IMR-90 (cell line): ENCODE results near the gene LAMC2. TPM values are rescaled to one million over a fixed set of nuclear protein-coding genes. Genes with fewer than 3 reads are reported as not detected.

Experiments
- ATAC-seq: fragments of 200-7000 bp; cut with Tn5 transposase; 2 replicates; pipeline ENCODE4 v1.9.1; 2020; ENCODE audit warnings: low read depth, mild to moderate bottlenecking, moderate library complexity
- BruUV-seq: library from RNA; stranded (reverse); fragments of 400-500 nt; replicated peaks from 2 replicates; lab custom pipeline; 2021; lab: Mats Ljungman, UMichigan
- CTCF ChIA-PET: fragments of 300-600 bp; formaldehyde crosslinking; extraction: SDS; loops from one replicate; lab custom pipeline; 2021; ENCODE audit warnings: antibody characterized with exemption; lab: Yijun Ruan, JAX
- POLR2A ChIA-PET: fragments of 300-600 bp; sonication (Branson Sonifier 250); formaldehyde crosslinking; loops from one replicate; lab custom pipeline; 2022; ENCODE audit warnings: antibody characterized with exemption; ENCODE audit not compliant: unreplicated experiment; lab: Charles Lee
- DNase-seq: peaks from one replicate; pipeline ENCODE4 v3.0.0; 2013
- H2AFZ ChIP-seq: replicated peaks from 2 replicates; pipeline ENCODE3; 2013; ENCODE audit warnings: low read length, mild to moderate bottlenecking; ENCODE audit not compliant: poor library complexity
- H2AK5ac ChIP-seq: 2 replicates; pipeline ENCODE4 v1.6.1; 2013; ENCODE audit warnings: low read depth, low read length, inconsistent platforms
- H2AK9ac ChIP-seq: replicated peaks from 2 replicates; pipeline ENCODE3; 2013; ENCODE audit warnings: mild to moderate bottlenecking, low read depth, low read length, moderate library complexity; ENCODE audit not compliant: poor library complexity
- H2BK120ac ChIP-seq: 2 replicates; pipeline ENCODE4 v1.6.1; 2013; ENCODE audit warnings: low read depth, low read length, inconsistent platforms
- H2BK15ac ChIP-seq: 3 replicates; pipeline ENCODE4 v1.6.1; 2013; ENCODE audit warnings: low read depth, low read length, inconsistent platforms
- H2BK20ac ChIP-seq: 2 replicates; pipeline ENCODE4 v1.6.1; 2013; ENCODE audit warnings: low read depth, mild to moderate bottlenecking, inconsistent platforms, low read length, moderate library complexity
- H2BK5ac ChIP-seq: 2 replicates; pipeline ENCODE4 v1.6.1; 2013; ENCODE audit warnings: mild to moderate bottlenecking, low read depth, low read length, inconsistent platforms; ENCODE audit not compliant: poor library complexity, severe bottlenecking
- H3K14ac ChIP-seq: replicated peaks from 2 replicates; pipeline ENCODE4 v1.6.1; 2013; ENCODE audit warnings: low read depth, low read length, inconsistent platforms
- H3K18ac ChIP-seq: 2 replicates; pipeline ENCODE4 v1.6.1; 2013; ENCODE audit warnings: low read depth, low read length, control low read depth
- H3K23ac ChIP-seq: 2 replicates; pipeline ENCODE4 v1.6.1; 2013; ENCODE audit warnings: low read depth, low read length, inconsistent platforms
- H3K27ac ChIP-seq: 2 replicates; pipeline ENCODE4 v1.5.1; 2013; ENCODE audit warnings: mild to moderate bottlenecking, control low read depth, low read length; ENCODE audit not compliant: insufficient read depth
- H3K27me3 ChIP-seq: 2 replicates; pipeline ENCODE4 v1.6.1; 2013; ENCODE audit warnings: low read length; ENCODE audit not compliant: control insufficient read depth, insufficient read depth
- H3K36me3 ChIP-seq: 2 replicates; pipeline ENCODE4 v1.6.1; 2013; ENCODE audit warnings: low read length, mixed read lengths; ENCODE audit not compliant: control insufficient read depth, insufficient read depth
- H3K4ac ChIP-seq: 2 replicates; pipeline ENCODE4 v1.6.1; 2013; ENCODE audit warnings: low read depth, low read length, inconsistent platforms
- H3K4me1 ChIP-seq: 2 replicates; pipeline ENCODE4 v1.6.1; 2013; ENCODE audit warnings: low read length, mixed read lengths; ENCODE audit not compliant: control insufficient read depth, insufficient read depth
- H3K4me2 ChIP-seq: 2 replicates; pipeline ENCODE4 v1.6.1; 2013; ENCODE audit warnings: low read depth, mild to moderate bottlenecking, control low read depth, low read length, moderate library complexity
- H3K4me3 ChIP-seq: 2 replicates; pipeline ENCODE4 v1.5.1; 2013; ENCODE audit warnings: low read depth, mild to moderate bottlenecking, control low read depth, low read length, moderate library complexity; ENCODE audit not compliant: insufficient read depth
- H3K56ac ChIP-seq: 2 replicates; pipeline ENCODE4 v1.6.1; 2013; ENCODE audit warnings: low read length, inconsistent platforms; ENCODE audit not compliant: insufficient read depth; ENCODE audit errors: extremely low read depth
- H3K79me1 ChIP-seq, 2 experiments: 2 replicates each; pipeline ENCODE4 v1.6.1; 2013; ENCODE audit warnings: low read length in 2 of 2, inconsistent platforms in 1 of 2, low read depth in 1 of 2
- H3K9ac ChIP-seq: 2 replicates; pipeline ENCODE4 v1.6.1; 2013; ENCODE audit warnings: low read depth, low read length, control low read depth
- H3K9me1 ChIP-seq: 2 replicates; pipeline ENCODE4 v1.6.1; 2013; ENCODE audit warnings: low read length, inconsistent platforms; ENCODE audit not compliant: insufficient read depth
- H3K9me3 ChIP-seq: 2 replicates; pipeline ENCODE4 v1.6.1; 2013; ENCODE audit warnings: low read length; ENCODE audit not compliant: control insufficient read depth, insufficient read depth
- H4K20me1 ChIP-seq: 2 replicates; pipeline ENCODE4 v1.6.1; 2013; ENCODE audit warnings: low read length, inconsistent platforms; ENCODE audit not compliant: insufficient read depth
- H4K5ac ChIP-seq: 2 replicates; pipeline ENCODE4 v1.6.1; 2013; ENCODE audit warnings: mild to moderate bottlenecking, low read depth, low read length, control low read depth
- H4K8ac ChIP-seq, 2 experiments: 2 replicates each; pipeline ENCODE4 v1.6.1; 2013; ENCODE audit warnings: low read depth in 2 of 2, low read length in 2 of 2, control low read depth in 1 of 2, inconsistent platforms in 1 of 2
- H4K91ac ChIP-seq: 2 replicates; pipeline ENCODE4 v1.6.1; 2013; ENCODE audit warnings: low read depth, low read length, inconsistent platforms; ENCODE audit not compliant: insufficient read depth
- BHLHE40 ChIP-seq: fragments of 150-350 bp; IDR thresholded peaks from 2 replicates; pipeline ENCODE4 v1.6.1; 2016; ENCODE audit warnings: mild to moderate bottlenecking, low read depth, low read length
- CEBPB ChIP-seq: IDR thresholded peaks from 2 replicates; pipeline ENCODE4 v1.6.1; 2012; ENCODE audit warnings: low read depth, low read length, improper control_type of control experiment
- CHD1 ChIP-seq: IDR thresholded peaks from 2 replicates; pipeline ENCODE4 v1.6.1; 2012; ENCODE audit warnings: low read depth, low read length, improper control_type of control experiment
- CTCF ChIP-seq: conservative IDR thresholded peaks from 2 replicates; pipeline ENCODE4 v1.5.1; 2012; ENCODE audit warnings: mild to moderate bottlenecking, low read depth, low read length, improper control_type of control experiment
- FOS ChIP-seq: fragments of 150-350 bp; IDR thresholded peaks from 2 replicates; pipeline ENCODE4 v1.6.1; 2016; ENCODE audit warnings: low read depth, low read length
- MAFK ChIP-seq: IDR thresholded peaks from 2 replicates; pipeline ENCODE4 v1.6.1; 2012; ENCODE audit warnings: low read depth, low read length, improper control_type of control experiment
- MAZ ChIP-seq: IDR thresholded peaks from 2 replicates; pipeline ENCODE4 v1.6.1; 2012; ENCODE audit warnings: low read depth, mild to moderate bottlenecking, low read length, improper control_type of control experiment, moderate library complexity, borderline replicate concordance
- MXI1 ChIP-seq: IDR thresholded peaks from 2 replicates; pipeline ENCODE4 v1.6.1; 2012; ENCODE audit warnings: low read depth, mild to moderate bottlenecking, low read length, moderate library complexity, borderline replicate concordance
- NFE2L2 ChIP-seq: fragments of 150-350 bp; IDR thresholded peaks from 2 replicates; pipeline ENCODE4 v1.6.1; 2016; ENCODE audit warnings: low read depth, mild to moderate bottlenecking, low read length
- POLR2A ChIP-seq: IDR thresholded peaks from 2 replicates; pipeline ENCODE4 v1.6.1; 2012; ENCODE audit warnings: mild to moderate bottlenecking, low read depth, low read length
- RAD21 ChIP-seq: IDR thresholded peaks from 2 replicates; pipeline ENCODE4 v1.6.1; 2012; ENCODE audit warnings: low read length, improper control_type of control experiment
- RCOR1 ChIP-seq: IDR thresholded peaks from 2 replicates; pipeline ENCODE4 v1.6.1; 2012; ENCODE audit warnings: mild to moderate bottlenecking, low read length, improper control_type of control experiment; ENCODE audit not compliant: insufficient replicate concordance
- RFX5 ChIP-seq: IDR thresholded peaks from 2 replicates; pipeline ENCODE4 v1.8.0; 2012; ENCODE audit warnings: low read depth, mild to moderate bottlenecking, low read length, moderate library complexity
- SMC3 ChIP-seq: fragments of 150-350 bp; IDR thresholded peaks from 2 replicates; pipeline ENCODE4 v1.6.1; 2016; ENCODE audit warnings: low read depth, mild to moderate bottlenecking, antibody characterized with exemption, low read length, moderate library complexity
- USF2 ChIP-seq: fragments of 150-350 bp; IDR thresholded peaks from 2 replicates; pipeline ENCODE4 v1.6.1; 2017; ENCODE audit warnings: mild to moderate bottlenecking, antibody characterized with exemption, low read length, low read depth
- WGBS, 2 experiments: methylation state at CpG; one replicate each; pipeline versions ENCODE4 v1.1.5 to v1.1.7; 2013; ENCODE audit warnings: missing lambda C conversion rate in 2 of 2; ENCODE audit not compliant: insufficient read length in 1 of 2; ENCODE audit errors: extremely low coverage in 2 of 2; 5-methylcytosine and 5-hydroxymethylcytosine counted together
- dilution Hi-C: fragments of 300-500 bp; cut with HindIII; formaldehyde crosslinking; loops from one replicate; pipeline ENCODE4 v1.14.3; 2018; ENCODE audit warnings: low sequenced_read_pairs; ENCODE audit not compliant: unreplicated experiment
- in situ Hi-C: fragments of 300-500 bp; cut with MboI; formaldehyde crosslinking; loops from 3 replicates; pipeline ENCODE4 v1.14.3; 2019; ENCODE audit warnings: low sequenced_read_pairs, inconsistent platforms, mixed read lengths
- intact Hi-C: fragments of 100-400 bp; cut with micrococcal nuclease; formaldehyde crosslinking; loops from 2 replicates; pipeline ENCODE4 v1.10.0; 2022
- polyA plus RNA-seq, 3 experiments: library from polyadenylated mRNA; depleted of rRNA; stranded (reverse); fragments of >200 nt; gene quantifications; 2 replicates each; pipeline ENCODE4 v1.2.3, GENCODE V29; 2012; ENCODE audit warnings: low replicate concordance in 1 of 3
- total RNA-seq: library from RNA; depleted of rRNA; stranded (reverse); fragments of >200 nt; gene quantifications from 2 replicates; pipeline ENCODE4 v1.2.3, GENCODE V29; 2012
- TF ChIP-seq, protein P1 (sequence below): fragments of 150-350 bp; IDR thresholded peaks from 2 replicates; pipeline ENCODE4 v1.6.1; 2016; ENCODE audit warnings: low read depth, mild to moderate bottlenecking, low read length, moderate library complexity, borderline replicate concordance

The LAMC2 gene
- total and polyA plus RNA-seq, 2 of the 4 experiments (the other 2 are of a cell fraction) = 2.3 to 2.8 TPM

GRCh38 chr1:183191833-183192232, 5.8 kb downstream of the LAMC2 start:
- dilution Hi-C loops = no loop called here
- CTCF ChIA-PET = interaction anchor here (0.6 to 0.7 kb wide), 2 partner anchors 11 to 67 kb away, joined by 3 read pairs; no protein-coding TSS in a partner anchor
- Histone ChIP-seq H2BK15ac (no peak overlapping the region), H3K79me1 (no peaks in the 10 kb centered on the region), H3K9me3 (no peaks in the 10 kb centered on the region), H2BK5ac (no peak overlapping the region), H2BK120ac (no peak overlapping the region; the same call in 1 of the 2 replicates), H3K27ac (no peak overlapping the region), H3K18ac (no peak overlapping the region), H3K4me2 (no peak overlapping the region), H2AK9ac (no peak overlapping the region), H3K9me1 (peaks cover 4% of the 10 kb centered on the region; the same call in 1 of the 2 replicates), H3K9ac (no peak overlapping the region), H4K5ac (no peak overlapping the region), H3K4me1 (peaks cover 7% of the 10 kb centered on the region), H4K20me1 (no peaks in the 10 kb centered on the region), H3K36me3 (no peaks in the 10 kb centered on the region), H2AK5ac (no peak overlapping the region), H4K91ac (no peak overlapping the region), H4K8ac (no peak overlapping the region), H2AFZ (no peak overlapping the region), H3K4me3 (no peak overlapping the region), H3K23ac (no peak overlapping the region), H3K56ac (no peak overlapping the region), H3K14ac (no peak overlapping the region), H2BK20ac (no peak overlapping the region), H3K4ac (no peak overlapping the region), H3K27me3 (no peaks in the 10 kb centered on the region)
- ATAC-seq = peak; percentile 79
- WGBS, 2 experiments = no CpG with 5 or more reads among the region's 1 CpG
- TF ChIP-seq RCOR1 = no peak
- TF ChIP-seq RFX5 = no peak
- no peak for TF ChIP-seq NFE2L2
- TF ChIP-seq CTCF = no peak
- TF ChIP-seq SMC3 = no peak
- TF ChIP-seq, protein P1, sequence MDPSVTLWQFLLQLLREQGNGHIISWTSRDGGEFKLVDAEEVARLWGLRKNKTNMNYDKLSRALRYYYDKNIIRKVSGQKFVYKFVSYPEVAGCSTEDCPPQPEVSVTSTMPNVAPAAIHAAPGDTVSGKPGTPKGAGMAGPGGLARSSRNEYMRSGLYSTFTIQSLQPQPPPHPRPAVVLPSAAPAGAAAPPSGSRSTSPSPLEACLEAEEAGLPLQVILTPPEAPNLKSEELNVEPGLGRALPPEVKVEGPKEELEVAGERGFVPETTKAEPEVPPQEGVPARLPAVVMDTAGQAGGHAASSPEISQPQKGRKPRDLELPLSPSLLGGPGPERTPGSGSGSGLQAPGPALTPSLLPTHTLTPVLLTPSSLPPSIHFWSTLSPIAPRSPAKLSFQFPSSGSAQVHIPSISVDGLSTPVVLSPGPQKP = no peak
- TF ChIP-seq MAZ = no peak
- TF ChIP-seq BHLHE40 = no peak
- TF ChIP-seq POLR2A = no peak
- TF ChIP-seq MXI1 = no peak
- 0 out of 2 replicates have a peak, but pooled peaks have one; percentile 0 for TF ChIP-seq RAD21
- no peak for TF ChIP-seq CHD1
- TF ChIP-seq CEBPB = peak; percentile 82
- no peak for TF ChIP-seq USF2
- TF ChIP-seq FOS = peak; percentile 78
- no peak for TF ChIP-seq MAFK
- no TSS peak for BruUV-seq
- intact Hi-C loops = no loop called here
- DNase-seq = peak; percentile 95
- POLR2A ChIA-PET = no interaction called here
- in situ Hi-C loops = no loop called here
